RWPE2 (cell line): ENCODE data around the gene BMAL1.
A peak's percentile ranks its signal among the peaks of the same experiment; 100 is the strongest.
"Not testable (repeated sequence)": the region's sequence is repeated elsewhere in the genome, so short reads cannot be mapped to it uniquely, and the experiment has no call there.

Source experiments
- ATAC-seq: fragments of 200-7000 bp; cut with Tn5 transposase; 3 replicates; pipeline ENCODE4 v1.9.1; 2021; ENCODE audit warnings: low read depth
- DNase-seq: peaks from one replicate; pipeline ENCODE4 v3.0.0-alpha.2; 2020; ENCODE audit warnings: low spot score
- H3K27ac ChIP-seq: fragments of 450-650 bp; 2 replicates; pipeline ENCODE4 v1.5.1; 2017; ENCODE audit warnings: mild to moderate bottlenecking; ENCODE audit not compliant: poor library complexity, severe bottlenecking
- H3K27me3 ChIP-seq: fragments of 250-450 bp; sonication (Bioruptor Pico); 2 replicates; pipeline ENCODE4 v1.5.1; 2021; ENCODE audit warnings: mild to moderate bottlenecking, moderate library complexity; ENCODE audit not compliant: insufficient read depth, poor library complexity, severe bottlenecking
- H3K36me3 ChIP-seq: fragments of 250-450 bp; sonication (Bioruptor Pico); 2 replicates; pipeline ENCODE4 v1.5.1; 2020; ENCODE audit warnings: low read depth, mild to moderate bottlenecking, moderate library complexity
- H3K4me1 ChIP-seq: fragments of 250-450 bp; sonication (Bioruptor Pico); 2 replicates; pipeline ENCODE4 v1.5.1; 2021; ENCODE audit warnings: mild to moderate bottlenecking, moderate library complexity; ENCODE audit not compliant: insufficient read depth, poor library complexity, severe bottlenecking
- H3K4me3 ChIP-seq: fragments of 250-450 bp; sonication (Bioruptor Pico); 2 replicates; pipeline ENCODE4 v1.5.1; 2021; ENCODE audit warnings: mild to moderate bottlenecking, moderate library complexity; ENCODE audit not compliant: severe bottlenecking
- H3K9me3 ChIP-seq: fragments of 250-450 bp; sonication (Bioruptor Pico); 2 replicates; pipeline ENCODE4 v1.5.1; 2021; ENCODE audit warnings: mild to moderate bottlenecking, moderate library complexity; ENCODE audit not compliant: severe bottlenecking
- CTCF ChIP-seq: fragments of 450-650 bp; IDR thresholded peaks from one replicate; pipeline ENCODE4 v1.5.1; 2017; ENCODE audit warnings: mild to moderate bottlenecking, moderate library complexity; ENCODE audit not compliant: poor library complexity, severe bottlenecking

Gene BMAL1

GRCh38 chr11:13252438-13252837 lies 25.2 kb upstream of the BMAL1 start:
- H3K9me3 ChIP-seq = no peaks in the 10 kb centered on the region
- H3K27me3 ChIP-seq = no peaks in the 10 kb centered on the region
- DNase-seq (no peak), ATAC-seq (no peak)
- no peak overlapping the region for H3K27ac ChIP-seq
- no peaks in the 10 kb centered on the region for H3K4me1 ChIP-seq
- no peak overlapping the region for H3K4me3 ChIP-seq
- H3K36me3 ChIP-seq = no peaks in the 10 kb centered on the region
- no peak for TF ChIP-seq CTCF

- no peak for TF ChIP-seq CTCF
- no peak overlapping the region for H3K27ac ChIP-seq
Measured at GRCh38 chr11:13256216-13256615, 21.4 kb upstream of the BMAL1 start.

GRCh38 chr11:13258061-13258460 lies 19.5 kb upstream of the BMAL1 start:
- not testable (repeated sequence) for H3K9me3 ChIP-seq, H3K27me3 ChIP-seq, H3K4me3 ChIP-seq, H3K27ac ChIP-seq, DNase-seq, ATAC-seq, H3K36me3 ChIP-seq
- H3K4me1 ChIP-seq = peaks cover 39% of the 10 kb centered on the region

More at GRCh38 chr11:13256216-13256615, 21.4 kb upstream of the BMAL1 start:
- ATAC-seq = no peak
- no peaks in the 10 kb centered on the region for H3K9me3 ChIP-seq
- no peaks in the 10 kb centered on the region for H3K27me3 ChIP-seq
- no peak overlapping the region for H3K4me3 ChIP-seq
- no peak for DNase-seq
- no peaks in the 10 kb centered on the region for H3K36me3 ChIP-seq
- peaks cover 26% of the 10 kb centered on the region for H3K4me1 ChIP-seq

- H3K4me3 ChIP-seq = no peak overlapping the region
- no peaks in the 10 kb centered on the region for H3K36me3 ChIP-seq
- DNase-seq (no peak), ATAC-seq (no peak)
- H3K4me1 ChIP-seq = peaks cover 39% of the 10 kb centered on the region
- H3K27ac ChIP-seq = peak overlapping the region; percentile 100
- no peak for TF ChIP-seq CTCF
- H3K9me3 ChIP-seq = no peaks in the 10 kb centered on the region
- no peaks in the 10 kb centered on the region for H3K27me3 ChIP-seq
Measured at GRCh38 chr11:13258855-13259254, 18.7 kb upstream of the BMAL1 start.

GRCh38 chr11:13259374-13259773 lies 18.2 kb upstream of the BMAL1 start:
- no peaks in the 10 kb centered on the region for H3K36me3 ChIP-seq
- peak overlapping the region; percentile 100 for H3K27ac ChIP-seq
- H3K27me3 ChIP-seq = no peaks in the 10 kb centered on the region
- H3K4me3 ChIP-seq = no peak overlapping the region
- no peaks in the 10 kb centered on the region for H3K9me3 ChIP-seq
- DNase-seq (no peak), ATAC-seq (no peak)
- TF ChIP-seq CTCF = no peak
- peaks cover 39% of the 10 kb centered on the region for H3K4me1 ChIP-seq
